HEK293 (cell line): ENCODE data around the gene ZNF687.

Experiments used
- IKZF3 ChIP-seq: fragments of 450-650 bp; IDR thresholded peaks from 2 replicates; pipeline ENCODE4 v1.5.0; 2018; ENCODE audit warnings: missing biosample characterization, mild to moderate bottlenecking, missing genetic modification characterization, moderate library complexity
- KLF7 ChIP-seq: fragments of 450-650 bp; formaldehyde crosslinking; IDR thresholded peaks from 2 replicates; pipeline ENCODE4 v1.5.1; 2016; ENCODE audit warnings: missing biosample characterization, missing genetic modification characterization, borderline replicate concordance
- KLF8 ChIP-seq: fragments of 450-650 bp; formaldehyde crosslinking; IDR thresholded peaks from 2 replicates; pipeline ENCODE4 v1.5.1; 2016; ENCODE audit warnings: missing biosample characterization, missing genetic modification characterization
- KLF9 ChIP-seq: fragments of 450-650 bp; formaldehyde crosslinking; IDR thresholded peaks from 2 replicates; pipeline ENCODE4 v1.5.1; 2016; ENCODE audit warnings: missing biosample characterization, missing genetic modification characterization, low read depth
- PRDM1 ChIP-seq: fragments of 450-650 bp; formaldehyde crosslinking; IDR thresholded peaks from 2 replicates; pipeline ENCODE4; 2016; ENCODE audit warnings: missing biosample characterization, missing genetic modification characterization
- SETDB1 ChIP-seq: IDR thresholded peaks from one replicate; pipeline ENCODE4 v1.6.1; 2017; ENCODE audit warnings: mild to moderate bottlenecking, low read length, moderate library complexity, mixed read lengths; ENCODE audit not compliant: insufficient read length
- SP3 ChIP-seq: fragments of 450-650 bp; formaldehyde crosslinking; IDR thresholded peaks from 2 replicates; pipeline ENCODE4 v1.5.1; 2016; ENCODE audit warnings: missing biosample characterization, missing genetic modification characterization
- TCF7L2 ChIP-seq: IDR thresholded peaks from 2 replicates; pipeline ENCODE4 v1.6.1; 2011; ENCODE audit warnings: low read depth, mild to moderate bottlenecking, inconsistent platforms, low read length, moderate library complexity, borderline replicate concordance
- ZBTB21 ChIP-seq: fragments of 450-650 bp; formaldehyde crosslinking; IDR thresholded peaks from 2 replicates; pipeline ENCODE4 v1.5.1; 2017; ENCODE audit warnings: missing biosample characterization, missing genetic modification characterization
- ZBTB48 ChIP-seq: fragments of 450-650 bp; formaldehyde crosslinking; IDR thresholded peaks from 2 replicates; pipeline ENCODE4 v1.5.1; 2016; ENCODE audit warnings: missing biosample characterization, missing genetic modification characterization
- ZBTB7A ChIP-seq: fragments of 450-650 bp; formaldehyde crosslinking; IDR thresholded peaks from 2 replicates; pipeline ENCODE4 v1.5.1; 2016; ENCODE audit warnings: low read depth, missing biosample characterization, missing genetic modification characterization
- ZNF146 ChIP-seq: fragments of 450-650 bp; formaldehyde crosslinking; IDR thresholded peaks from 2 replicates; pipeline ENCODE4 v1.5.1; 2016; ENCODE audit warnings: missing biosample characterization, missing genetic modification characterization
- ZNF155 ChIP-seq: fragments of 450-650 bp; formaldehyde crosslinking; IDR thresholded peaks from 2 replicates; pipeline ENCODE4 v1.5.1; 2016; ENCODE audit warnings: missing biosample characterization, missing genetic modification characterization
- ZNF184 ChIP-seq: fragments of 450-650 bp; IDR thresholded peaks from 2 replicates; pipeline ENCODE4 v1.5.1; 2018; ENCODE audit warnings: missing biosample characterization, mild to moderate bottlenecking, missing genetic modification characterization
- ZNF23 ChIP-seq: fragments of 450-650 bp; formaldehyde crosslinking; IDR thresholded peaks from 2 replicates; pipeline ENCODE4 v1.5.1; 2016; ENCODE audit warnings: missing biosample characterization, missing genetic modification characterization, borderline replicate concordance
- ZNF266 ChIP-seq: fragments of 450-650 bp; formaldehyde crosslinking; IDR thresholded peaks from 2 replicates; pipeline ENCODE4 v1.5.1; 2016; ENCODE audit warnings: missing biosample characterization, missing genetic modification characterization, low read depth
- ZNF488 ChIP-seq: fragments of 450-650 bp; formaldehyde crosslinking; IDR thresholded peaks from 2 replicates; pipeline ENCODE4 v1.5.1; 2016; ENCODE audit warnings: missing biosample characterization, missing genetic modification characterization
- ZNF521 ChIP-seq: fragments of 450-650 bp; formaldehyde crosslinking; IDR thresholded peaks from 2 replicates; pipeline ENCODE4 v1.5.1; 2017; ENCODE audit warnings: missing biosample characterization, mild to moderate bottlenecking, missing genetic modification characterization
- ZNF548 ChIP-seq: fragments of 450-650 bp; formaldehyde crosslinking; IDR thresholded peaks from 2 replicates; pipeline ENCODE4 v1.5.1; 2016; ENCODE audit warnings: missing biosample characterization, missing genetic modification characterization
- ZNF596 ChIP-seq: fragments of 450-650 bp; IDR thresholded peaks from 2 replicates; pipeline ENCODE4 v1.5.0; 2018; ENCODE audit warnings: missing biosample characterization, mild to moderate bottlenecking, missing genetic modification characterization, moderate library complexity
- ZNF610 ChIP-seq: fragments of 450-650 bp; formaldehyde crosslinking; IDR thresholded peaks from 2 replicates; pipeline ENCODE4 v1.5.1; 2016; ENCODE audit warnings: missing biosample characterization, missing genetic modification characterization, borderline replicate concordance
- ZNF747 ChIP-seq: fragments of 450-650 bp; formaldehyde crosslinking; IDR thresholded peaks from 2 replicates; pipeline ENCODE4 v1.5.1; 2016; ENCODE audit warnings: missing biosample characterization, missing genetic modification characterization
- ZNF768 ChIP-seq: fragments of 450-650 bp; formaldehyde crosslinking; IDR thresholded peaks from 2 replicates; pipeline ENCODE4 v1.5.1; 2018; ENCODE audit warnings: missing biosample characterization, mild to moderate bottlenecking, missing genetic modification characterization
- ZSCAN23 ChIP-seq: fragments of 450-650 bp; formaldehyde crosslinking; IDR thresholded peaks from 2 replicates; pipeline ENCODE4 v1.5.1; 2016; ENCODE audit warnings: missing biosample characterization, missing genetic modification characterization
- TF ChIP-seq, protein P1 (sequence below): fragments of 450-650 bp; formaldehyde crosslinking; IDR thresholded peaks from 2 replicates; pipeline ENCODE4 v1.5.1; 2016; ENCODE audit warnings: missing biosample characterization, missing genetic modification characterization, borderline replicate concordance
- TF ChIP-seq, protein P2 (sequence below): fragments of 450-650 bp; formaldehyde crosslinking; IDR thresholded peaks from 2 replicates; pipeline ENCODE4 v1.5.1; 2016; ENCODE audit warnings: missing biosample characterization, missing genetic modification characterization
- TF ChIP-seq, protein P3 (sequence below): fragments of 450-650 bp; formaldehyde crosslinking; IDR thresholded peaks from 2 replicates; pipeline ENCODE4 v1.5.1; 2016; ENCODE audit warnings: missing biosample characterization, missing genetic modification characterization
- TF ChIP-seq, protein P4 (sequence below): fragments of 450-650 bp; formaldehyde crosslinking; IDR thresholded peaks from 2 replicates; pipeline ENCODE4 v1.5.1; 2017; ENCODE audit warnings: missing biosample characterization, mild to moderate bottlenecking, missing genetic modification characterization, moderate library complexity

ZNF687 gene

GRCh38 chr1:151254217-151255213, 27.6 kb upstream of the ZNF687 start, which contains the start of gene PSMD4 (continued):
- TF ChIP-seq, protein P1, sequence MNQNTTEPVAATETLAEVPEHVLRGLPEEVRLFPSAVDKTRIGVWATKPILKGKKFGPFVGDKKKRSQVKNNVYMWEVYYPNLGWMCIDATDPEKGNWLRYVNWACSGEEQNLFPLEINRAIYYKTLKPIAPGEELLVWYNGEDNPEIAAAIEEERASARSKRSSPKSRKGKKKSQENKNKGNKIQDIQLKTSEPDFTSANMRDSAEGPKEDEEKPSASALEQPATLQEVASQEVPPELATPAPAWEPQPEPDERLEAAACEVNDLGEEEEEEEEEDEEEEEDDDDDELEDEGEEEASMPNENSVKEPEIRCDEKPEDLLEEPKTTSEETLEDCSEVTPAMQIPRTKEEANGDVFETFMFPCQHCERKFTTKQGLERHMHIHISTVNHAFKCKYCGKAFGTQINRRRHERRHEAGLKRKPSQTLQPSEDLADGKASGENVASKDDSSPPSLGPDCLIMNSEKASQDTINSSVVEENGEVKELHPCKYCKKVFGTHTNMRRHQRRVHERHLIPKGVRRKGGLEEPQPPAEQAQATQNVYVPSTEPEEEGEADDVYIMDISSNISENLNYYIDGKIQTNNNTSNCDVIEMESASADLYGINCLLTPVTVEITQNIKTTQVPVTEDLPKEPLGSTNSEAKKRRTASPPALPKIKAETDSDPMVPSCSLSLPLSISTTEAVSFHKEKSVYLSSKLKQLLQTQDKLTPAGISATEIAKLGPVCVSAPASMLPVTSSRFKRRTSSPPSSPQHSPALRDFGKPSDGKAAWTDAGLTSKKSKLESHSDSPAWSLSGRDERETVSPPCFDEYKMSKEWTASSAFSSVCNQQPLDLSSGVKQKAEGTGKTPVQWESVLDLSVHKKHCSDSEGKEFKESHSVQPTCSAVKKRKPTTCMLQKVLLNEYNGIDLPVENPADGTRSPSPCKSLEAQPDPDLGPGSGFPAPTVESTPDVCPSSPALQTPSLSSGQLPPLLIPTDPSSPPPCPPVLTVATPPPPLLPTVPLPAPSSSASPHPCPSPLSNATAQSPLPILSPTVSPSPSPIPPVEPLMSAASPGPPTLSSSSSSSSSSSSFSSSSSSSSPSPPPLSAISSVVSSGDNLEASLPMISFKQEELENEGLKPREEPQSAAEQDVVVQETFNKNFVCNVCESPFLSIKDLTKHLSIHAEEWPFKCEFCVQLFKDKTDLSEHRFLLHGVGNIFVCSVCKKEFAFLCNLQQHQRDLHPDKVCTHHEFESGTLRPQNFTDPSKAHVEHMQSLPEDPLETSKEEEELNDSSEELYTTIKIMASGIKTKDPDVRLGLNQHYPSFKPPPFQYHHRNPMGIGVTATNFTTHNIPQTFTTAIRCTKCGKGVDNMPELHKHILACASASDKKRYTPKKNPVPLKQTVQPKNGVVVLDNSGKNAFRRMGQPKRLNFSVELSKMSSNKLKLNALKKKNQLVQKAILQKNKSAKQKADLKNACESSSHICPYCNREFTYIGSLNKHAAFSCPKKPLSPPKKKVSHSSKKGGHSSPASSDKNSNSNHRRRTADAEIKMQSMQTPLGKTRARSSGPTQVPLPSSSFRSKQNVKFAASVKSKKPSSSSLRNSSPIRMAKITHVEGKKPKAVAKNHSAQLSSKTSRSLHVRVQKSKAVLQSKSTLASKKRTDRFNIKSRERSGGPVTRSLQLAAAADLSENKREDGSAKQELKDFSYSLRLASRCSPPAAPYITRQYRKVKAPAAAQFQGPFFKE (tag by site-specific recombination): no peak
- TF ChIP-seq ZBTB21 (no peak), ZNF146 (tag by site-specific recombination) (no peak), IKZF3 (tag by site-specific recombination) (no peak), KLF9 (tag by site-specific recombination) (0 out of 2 replicates have a peak, but pooled peaks have one; percentile 10), ZNF488 (no peak), ZNF747 (no peak), TCF7L2 (no peak), ZBTB7A (tag by site-specific recombination) (no peak), SETDB1 (no peak), ZNF266 (no peak), ZNF768 (no peak), ZNF155 (tag by site-specific recombination) (no peak), ZNF184 (tag by site-specific recombination) (no peak), ZNF521 (no peak), PRDM1 (tag by site-specific recombination) (no peak), KLF7 (tag by site-specific recombination) (no peak), ZNF23 (tag by site-specific recombination) (no peak), ZSCAN23 (tag by site-specific recombination) (0 out of 2 replicates have a peak, but pooled peaks have one; percentile 52), ZNF610 (tag by site-specific recombination) (no peak), ZNF596 (no peak), KLF8 (tag by site-specific recombination) (peak; percentile 55; the same call in 1 of the 2 replicates), SP3 (tag by site-specific recombination) (peak; percentile 69), ZNF548 (tag by site-specific recombination) (no peak), ZBTB48 (tag by site-specific recombination) (no peak)
- TF ChIP-seq, protein P2, sequence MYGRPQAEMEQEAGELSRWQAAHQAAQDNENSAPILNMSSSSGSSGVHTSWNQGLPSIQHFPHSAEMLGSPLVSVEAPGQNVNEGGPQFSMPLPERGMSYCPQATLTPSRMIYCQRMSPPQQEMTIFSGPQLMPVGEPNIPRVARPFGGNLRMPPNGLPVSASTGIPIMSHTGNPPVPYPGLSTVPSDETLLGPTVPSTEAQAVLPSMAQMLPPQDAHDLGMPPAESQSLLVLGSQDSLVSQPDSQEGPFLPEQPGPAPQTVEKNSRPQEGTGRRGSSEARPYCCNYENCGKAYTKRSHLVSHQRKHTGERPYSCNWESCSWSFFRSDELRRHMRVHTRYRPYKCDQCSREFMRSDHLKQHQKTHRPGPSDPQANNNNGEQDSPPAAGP (tag by site-specific recombination): peak; percentile 19; the same call in 1 of the 2 replicates
- TF ChIP-seq, protein P3, sequence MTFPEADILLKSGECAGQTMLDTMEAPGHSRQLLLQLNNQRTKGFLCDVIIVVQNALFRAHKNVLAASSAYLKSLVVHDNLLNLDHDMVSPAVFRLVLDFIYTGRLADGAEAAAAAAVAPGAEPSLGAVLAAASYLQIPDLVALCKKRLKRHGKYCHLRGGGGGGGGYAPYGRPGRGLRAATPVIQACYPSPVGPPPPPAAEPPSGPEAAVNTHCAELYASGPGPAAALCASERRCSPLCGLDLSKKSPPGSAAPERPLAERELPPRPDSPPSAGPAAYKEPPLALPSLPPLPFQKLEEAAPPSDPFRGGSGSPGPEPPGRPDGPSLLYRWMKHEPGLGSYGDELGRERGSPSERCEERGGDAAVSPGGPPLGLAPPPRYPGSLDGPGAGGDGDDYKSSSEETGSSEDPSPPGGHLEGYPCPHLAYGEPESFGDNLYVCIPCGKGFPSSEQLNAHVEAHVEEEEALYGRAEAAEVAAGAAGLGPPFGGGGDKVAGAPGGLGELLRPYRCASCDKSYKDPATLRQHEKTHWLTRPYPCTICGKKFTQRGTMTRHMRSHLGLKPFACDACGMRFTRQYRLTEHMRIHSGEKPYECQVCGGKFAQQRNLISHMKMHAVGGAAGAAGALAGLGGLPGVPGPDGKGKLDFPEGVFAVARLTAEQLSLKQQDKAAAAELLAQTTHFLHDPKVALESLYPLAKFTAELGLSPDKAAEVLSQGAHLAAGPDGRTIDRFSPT (tag by site-specific recombination): peak; percentile 81
- TF ChIP-seq, protein P4, sequence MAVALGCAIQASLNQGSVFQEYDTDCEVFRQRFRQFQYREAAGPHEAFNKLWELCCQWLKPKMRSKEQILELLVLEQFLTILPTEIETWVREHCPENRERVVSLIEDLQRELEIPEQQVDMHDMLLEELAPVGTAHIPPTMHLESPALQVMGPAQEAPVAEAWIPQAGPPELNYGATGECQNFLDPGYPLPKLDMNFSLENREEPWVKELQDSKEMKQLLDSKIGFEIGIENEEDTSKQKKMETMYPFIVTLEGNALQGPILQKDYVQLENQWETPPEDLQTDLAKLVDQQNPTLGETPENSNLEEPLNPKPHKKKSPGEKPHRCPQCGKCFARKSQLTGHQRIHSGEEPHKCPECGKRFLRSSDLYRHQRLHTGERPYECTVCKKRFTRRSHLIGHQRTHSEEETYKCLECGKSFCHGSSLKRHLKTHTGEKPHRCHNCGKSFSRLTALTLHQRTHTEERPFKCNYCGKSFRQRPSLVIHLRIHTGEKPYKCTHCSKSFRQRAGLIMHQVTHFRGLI: no peak
